Naive thymus-derived CD4-positive, alpha-beta T cell (primary cell): Measurements from ENCODE around the gene ID4. TPM values are rescaled to one million over a fixed set of nuclear protein-coding genes. Genes with fewer than 3 reads are reported as not detected.
"Not testable (repeated sequence)": the region's sequence is repeated elsewhere in the genome, so short reads cannot be mapped to it uniquely, and the experiment has no call there.

Experiments
- ATAC-seq: fragments of 150-1000 bp; cut with Tn5 transposase; 2 replicates; pipeline ENCODE4 v1.10.0; 2021; ENCODE audit warnings: mild to moderate bottlenecking, moderate library complexity
- CTCF ChIA-PET: fragments of 350-600 bp; sonication (Branson Sonifier 250); formaldehyde crosslinking; loops from one replicate; lab custom pipeline; 2021; ENCODE audit warnings: antibody characterized with exemption; lab: Charles Lee
- POLR2A ChIA-PET: fragments of 350-600 bp; sonication (Branson Sonifier 250); formaldehyde crosslinking; loops from one replicate; lab custom pipeline; 2021; ENCODE audit warnings: antibody characterized with exemption, inconsistent platforms; lab: Charles Lee
- DNase-seq, 9 donors: peaks; one replicate each; pipeline versions ENCODE4 v3.0.0 to v3.0.0-alpha.2; 2020 to 2022; ENCODE audit warnings: mixed read lengths in 1 of 9
- H3K27ac ChIP-seq: one replicate; pipeline ENCODE4 v1.7.0; 2013; ENCODE audit warnings: mild to moderate bottlenecking, low read depth, low read length, moderate library complexity
- H3K27me3 ChIP-seq, 2 donors: one replicate each; pipeline ENCODE4 v1.7.0; 2013; ENCODE audit warnings: low read length in 2 of 2, mild to moderate bottlenecking in 2 of 2, moderate library complexity in 2 of 2; ENCODE audit not compliant: control insufficient read depth in 2 of 2, insufficient read depth in 2 of 2
- H3K36me3 ChIP-seq, 3 experiments: 1 replicate in 2 of 3; 2 replicates in 1 of 3; pipeline ENCODE4 v1.7.0; 2013; ENCODE audit warnings: low read length in 3 of 3, mild to moderate bottlenecking in 3 of 3, moderate library complexity in 1 of 3; ENCODE audit not compliant: insufficient read depth in 3 of 3, control insufficient read depth in 2 of 3
- H3K4me1 ChIP-seq, 2 donors: one replicate each; pipeline ENCODE4 v1.7.0; 2013; ENCODE audit warnings: low read length in 2 of 2, mild to moderate bottlenecking in 2 of 2, moderate library complexity in 1 of 2; ENCODE audit not compliant: control insufficient read depth in 2 of 2, insufficient read depth in 2 of 2
- H3K4me3 ChIP-seq: 2 replicates; pipeline ENCODE4 v1.7.0; 2013; ENCODE audit warnings: mild to moderate bottlenecking, low read length
- H3K9me3 ChIP-seq, 3 experiments: 1 replicate in 2 of 3; 2 replicates in 1 of 3; pipeline ENCODE4 v1.7.0; 2013; ENCODE audit warnings: low read length in 3 of 3; ENCODE audit not compliant: control insufficient read depth in 2 of 3
- H3K27ac Mint-ChIP-seq, 9 donors: one replicate each; pipeline ENCODE4 v1.8.0; 2020 to 2022; ENCODE audit warnings: mixed read lengths in 9 of 9, mild to moderate bottlenecking in 8 of 9, moderate library complexity in 5 of 9, inconsistent platforms in 2 of 9
- H3K27me3 Mint-ChIP-seq, 5 donors: one replicate each; pipeline ENCODE4 v1.8.0; 2021 to 2022; ENCODE audit warnings: mixed read lengths in 5 of 5, mild to moderate bottlenecking in 1 of 5
- H3K36me3 Mint-ChIP-seq, 5 donors: one replicate each; pipeline ENCODE4 v1.8.0; 2020 to 2022; ENCODE audit warnings: mixed read lengths in 5 of 5, mild to moderate bottlenecking in 3 of 5, inconsistent platforms in 1 of 5
- H3K4me1 Mint-ChIP-seq, 7 donors: one replicate each; pipeline ENCODE4 v1.8.0; 2020 to 2022; ENCODE audit warnings: mixed read lengths in 7 of 7, mild to moderate bottlenecking in 3 of 7, inconsistent platforms in 1 of 7
- H3K4me3 Mint-ChIP-seq, 10 donors: one replicate each; pipeline ENCODE4 v1.8.0; 2020 to 2022; ENCODE audit warnings: mild to moderate bottlenecking in 10 of 10, mixed read lengths in 10 of 10, moderate library complexity in 6 of 10, inconsistent platforms in 2 of 10
- H3K9me3 Mint-ChIP-seq, 11 donors: one replicate each; pipeline ENCODE4 v1.8.0; 2020 to 2022; ENCODE audit warnings: mixed read lengths in 11 of 11, mild to moderate bottlenecking in 4 of 11, inconsistent platforms in 1 of 11, moderate library complexity in 1 of 11
- intact Hi-C, 2 donors: fragments of 100-400 bp; cut with micrococcal nuclease; formaldehyde crosslinking; loops; one replicate each; pipeline ENCODE4 v1.15.1; 2023
- polyA plus RNA-seq, 2 donors: library from polyadenylated mRNA; unstranded; fragments of 300-500 nt; fragmentation: Illumina TruSeq; gene quantifications; one replicate each; pipeline ENCODE4 v1.2.3, GENCODE V29; 2021
- total RNA-seq, 6 experiments: library from RNA in 5 of 6; stranded (reverse) in 5 of 6; gene quantifications; 1 replicate in 5 of 6; 2 replicates in 1 of 6; pipeline ENCODE4 v1.2.3 and lab custom pipeline; 2021 to 2026

Gene ID4
- total and polyA plus RNA-seq, 7 experiments from 2014 or later, result not detected

DNA sequence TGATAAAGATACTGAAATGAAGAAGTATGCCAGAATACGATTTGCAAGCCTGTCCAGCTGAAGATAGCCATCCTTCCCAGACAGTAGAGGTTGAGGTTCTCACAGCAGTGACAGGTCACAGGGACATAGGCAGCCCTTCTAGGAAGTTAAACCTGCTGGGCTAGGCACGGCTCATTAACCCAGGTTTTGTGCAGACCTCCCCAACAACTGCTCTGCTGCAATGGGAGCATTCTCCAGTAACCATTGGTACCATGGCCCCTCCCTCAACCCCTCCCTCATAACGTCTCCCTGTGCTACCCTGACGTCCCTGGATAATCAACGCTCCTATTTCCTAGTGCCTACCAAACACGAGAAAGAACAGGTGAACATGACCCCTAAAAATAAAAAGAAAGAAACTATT, 15.8 kb downstream of the ID4 start:
- no peaks in the 10 kb centered on the region for H3K9me3 ChIP-seq
- POLR2A ChIA-PET, result no interaction called here
- H3K4me3 Mint-ChIP-seq, result no peak overlapping the region
- intact Hi-C loops, result no loop called here
- peaks cover 0 to 6% (median 0%) of the 10 kb centered on the region in 11 donors for H3K9me3 Mint-ChIP-seq
- peaks cover 0 to 19% (median 3%) of the 10 kb centered on the region in 5 donors for H3K27me3 Mint-ChIP-seq
- no peaks in the 10 kb centered on the region for H3K4me1 ChIP-seq
- ATAC-seq (no peak), DNase-seq (no peak)
- H3K36me3 Mint-ChIP-seq, result no peaks in the 10 kb centered on the region
- H3K27ac Mint-ChIP-seq, result no peak overlapping the region
- H3K27ac ChIP-seq, result no peak overlapping the region
- H3K27me3 ChIP-seq, result no peaks in the 10 kb centered on the region
- H3K4me3 ChIP-seq, result no peak overlapping the region
- CTCF ChIA-PET, result no interaction called here
- no peaks in the 10 kb centered on the region for H3K36me3 ChIP-seq
- no peaks in the 10 kb centered on the region for H3K4me1 Mint-ChIP-seq

DNA sequence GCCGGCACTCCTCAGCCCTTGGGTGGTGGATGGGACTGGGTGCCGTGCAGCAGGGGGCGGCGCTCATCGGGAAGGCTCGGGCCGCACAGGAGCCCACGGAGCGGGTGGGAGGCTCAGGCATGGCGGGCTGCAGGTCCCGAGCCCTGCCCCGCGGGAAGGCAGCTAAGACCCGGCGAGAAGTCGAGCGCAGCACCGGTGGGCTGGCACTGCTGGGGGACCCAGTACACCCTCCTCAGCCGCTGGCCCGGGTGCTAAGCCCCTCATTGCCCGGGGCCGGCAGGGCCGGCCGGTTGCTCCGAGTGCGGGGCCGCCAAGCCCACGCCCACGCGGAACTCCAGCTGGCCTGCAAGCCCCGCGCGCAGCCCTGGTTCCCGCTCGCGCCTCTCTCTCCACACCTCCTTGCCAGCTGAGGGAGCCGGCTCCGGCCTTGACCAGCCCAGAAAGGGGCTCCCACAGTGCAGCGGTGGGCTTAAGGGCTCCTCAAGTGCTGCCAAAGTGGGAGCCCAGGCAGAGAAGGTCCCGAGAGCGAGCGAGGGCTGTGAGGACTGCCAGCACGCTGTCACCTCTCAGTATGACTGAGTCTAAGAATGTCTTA, 17.3 kb downstream of the ID4 start:
- H3K27ac ChIP-seq, ATAC-seq, POLR2A ChIA-PET, H3K4me1 Mint-ChIP-seq, DNase-seq, H3K4me3 Mint-ChIP-seq, H3K36me3 ChIP-seq, H3K9me3 Mint-ChIP-seq, intact Hi-C loops, H3K27ac Mint-ChIP-seq, H3K36me3 Mint-ChIP-seq, H3K4me1 ChIP-seq, CTCF ChIA-PET, H3K4me3 ChIP-seq, H3K9me3 ChIP-seq, H3K27me3 ChIP-seq: not testable (repeated sequence)
- peaks cover 0 to 13% (median 0%) of the 10 kb centered on the region in 5 donors for H3K27me3 Mint-ChIP-seq

DNA sequence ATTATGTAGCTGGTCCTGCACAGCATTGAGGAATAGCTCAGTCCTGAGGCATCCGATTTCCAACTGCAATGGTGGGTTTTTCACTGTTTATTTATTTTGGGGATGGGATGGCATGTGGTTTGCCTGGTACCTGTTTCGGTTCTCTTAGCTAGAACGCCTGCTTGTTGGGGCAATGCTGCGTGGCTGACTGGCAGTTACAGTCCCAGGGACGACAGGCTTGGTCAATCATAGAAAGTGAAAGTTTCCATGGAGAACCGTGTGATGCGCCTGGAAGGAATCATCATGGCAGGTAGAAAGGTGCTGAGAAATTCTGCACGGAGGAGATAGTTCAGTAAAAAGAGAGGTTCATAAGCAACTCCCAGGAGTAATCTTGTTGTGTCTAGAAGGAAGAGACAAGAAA, 18.4 kb downstream of the ID4 start:
- intact Hi-C loops, result no loop called here
- no peak for DNase-seq
- Mint-ChIP-seq H3K4me1 (no peaks in the 10 kb centered on the region), H3K36me3 (no peaks in the 10 kb centered on the region), H3K4me3 (no peak overlapping the region), H3K27me3 (peaks cover 0 to 15% (median 0%) of the 10 kb centered on the region in 5 donors), H3K27ac (no peak overlapping the region), H3K9me3 (peaks cover 0 to 6% (median 0%) of the 10 kb centered on the region in 11 donors)
- Histone ChIP-seq H3K27ac (no peak overlapping the region), H3K27me3 (no peaks in the 10 kb centered on the region), H3K4me1 (no peaks in the 10 kb centered on the region), H3K9me3 (no peaks in the 10 kb centered on the region), H3K36me3 (no peaks in the 10 kb centered on the region), H3K4me3 (no peak overlapping the region)
- ATAC-seq, result no peak
- ChIA-PET POLR2A (no interaction called here), CTCF (no interaction called here)

DNA sequence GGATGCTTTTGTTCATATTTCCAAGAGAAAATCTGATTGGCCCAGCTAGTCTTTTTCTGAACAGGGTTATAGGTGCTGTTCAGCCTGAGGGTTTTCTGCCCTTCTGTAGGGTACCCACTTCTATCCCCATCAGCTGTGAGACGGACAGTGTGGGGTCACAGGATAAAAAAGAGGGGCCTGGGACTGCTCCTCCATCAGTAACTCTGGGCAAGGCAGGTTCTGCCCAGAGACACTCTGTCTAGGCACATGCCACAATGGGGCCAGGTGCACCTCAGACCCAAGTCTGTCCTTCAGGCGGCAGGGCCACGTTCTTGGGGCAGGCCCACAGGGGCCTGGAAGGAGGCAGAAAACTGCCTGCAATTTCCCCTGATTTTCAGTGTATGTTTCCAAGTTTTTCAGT, 20.0 kb downstream of the ID4 start:
- intact Hi-C loops, result no loop called here
- ATAC-seq, result peak; percentile 16
- Histone ChIP-seq H3K36me3 (no peaks in the 10 kb centered on the region), H3K4me1 (no peaks in the 10 kb centered on the region), H3K27ac (no peak overlapping the region), H3K9me3 (no peaks in the 10 kb centered on the region), H3K27me3 (no peaks in the 10 kb centered on the region), H3K4me3 (no peak overlapping the region)
- CTCF ChIA-PET, result no interaction called here
- Mint-ChIP-seq H3K9me3 (peaks cover 0 to 6% (median 0%) of the 10 kb centered on the region in 11 donors), H3K27ac (no peak overlapping the region), H3K36me3 (no peaks in the 10 kb centered on the region), H3K27me3 (peaks cover 0 to 16% (median 0%) of the 10 kb centered on the region in 5 donors), H3K4me3 (no peak overlapping the region), H3K4me1 (no peaks in the 10 kb centered on the region)
- POLR2A ChIA-PET, result no interaction called here
- DNase-seq, result no peak

DNA sequence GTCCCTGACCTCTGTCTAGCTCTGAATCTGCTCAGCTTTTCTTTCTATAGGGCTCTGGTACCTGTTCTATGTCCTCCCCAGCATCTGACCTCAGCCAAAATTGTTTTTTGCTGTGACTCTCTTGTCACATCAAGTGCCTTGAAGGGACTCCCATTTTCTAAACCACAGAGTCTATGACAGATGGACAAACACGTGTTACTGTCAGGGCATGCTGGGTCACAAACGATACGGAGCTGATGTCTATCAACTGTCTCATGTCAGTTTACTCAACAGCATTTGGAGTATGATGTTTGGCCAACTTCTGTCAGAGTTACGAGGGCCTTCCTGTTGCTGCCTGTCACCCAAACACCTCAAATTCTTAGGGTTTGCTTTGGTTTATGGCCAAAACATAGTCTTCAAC, 20.5 kb downstream of the ID4 start:
- ChIA-PET POLR2A (no interaction called here), CTCF (no interaction called here)
- Mint-ChIP-seq H3K27ac (no peak overlapping the region), H3K27me3 (peaks cover 0 to 14% (median 0%) of the 10 kb centered on the region in 5 donors), H3K9me3 (peaks cover 0 to 6% (median 0%) of the 10 kb centered on the region in 11 donors), H3K4me1 (no peaks in the 10 kb centered on the region), H3K4me3 (no peak overlapping the region), H3K36me3 (no peaks in the 10 kb centered on the region)
- no peak overlapping the region for H3K27ac ChIP-seq
- DNase-seq (no peak), ATAC-seq (no peak)
- H3K9me3 ChIP-seq, result no peaks in the 10 kb centered on the region
- no peak overlapping the region for H3K4me3 ChIP-seq
- H3K36me3 ChIP-seq, result no peaks in the 10 kb centered on the region
- intact Hi-C loops, result no loop called here
- H3K4me1 ChIP-seq, result no peaks in the 10 kb centered on the region
- H3K27me3 ChIP-seq, result no peaks in the 10 kb centered on the region

DNA sequence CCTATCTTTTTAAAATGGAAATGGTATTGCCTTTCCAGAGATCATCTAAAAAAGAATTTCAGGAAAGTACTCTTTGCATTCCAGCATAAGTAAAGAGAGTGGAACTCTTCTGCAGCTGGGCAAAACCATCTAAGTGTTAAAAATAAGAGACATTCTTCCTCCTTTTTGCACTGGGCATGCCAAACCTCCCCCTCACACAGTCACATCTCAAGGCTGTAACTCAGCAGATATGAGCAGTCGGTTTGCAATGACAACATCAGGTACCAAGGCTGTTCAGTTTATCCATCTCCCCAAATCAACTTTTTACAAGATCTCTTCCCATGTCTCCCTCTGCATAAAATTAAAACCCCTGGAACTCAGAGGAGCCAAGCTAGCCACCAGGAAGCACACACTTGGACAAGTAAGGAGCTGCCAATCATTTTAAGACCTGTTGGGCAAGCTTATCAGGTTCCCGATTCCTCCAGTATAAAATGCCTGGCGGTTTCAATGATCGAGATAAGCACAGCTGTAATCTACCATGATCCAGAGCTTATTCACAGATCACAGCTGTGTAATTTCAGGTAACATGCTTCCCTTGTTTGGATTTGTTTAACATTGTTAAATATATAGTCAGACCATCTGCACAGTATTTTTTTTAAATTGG, 23.2 kb downstream of the ID4 start:
- no peak overlapping the region for H3K4me3 Mint-ChIP-seq
- no peak for DNase-seq
- Histone ChIP-seq H3K36me3 (no peaks in the 10 kb centered on the region), H3K27me3 (no peaks in the 10 kb centered on the region), H3K4me3 (no peak overlapping the region), H3K4me1 (no peaks in the 10 kb centered on the region), H3K9me3 (no peaks in the 10 kb centered on the region), H3K27ac (no peak overlapping the region)
- no peaks in the 10 kb centered on the region for H3K4me1 Mint-ChIP-seq
- ChIA-PET POLR2A (no interaction called here), CTCF (no interaction called here)
- peaks cover 0 to 9% (median 0%) of the 10 kb centered on the region in 5 donors for H3K27me3 Mint-ChIP-seq
- ATAC-seq, result no peak
- no peak overlapping the region for H3K27ac Mint-ChIP-seq
- H3K36me3 Mint-ChIP-seq, result no peaks in the 10 kb centered on the region
- intact Hi-C loops, result no loop called here
- no peaks in the 10 kb centered on the region for H3K9me3 Mint-ChIP-seq

DNA sequence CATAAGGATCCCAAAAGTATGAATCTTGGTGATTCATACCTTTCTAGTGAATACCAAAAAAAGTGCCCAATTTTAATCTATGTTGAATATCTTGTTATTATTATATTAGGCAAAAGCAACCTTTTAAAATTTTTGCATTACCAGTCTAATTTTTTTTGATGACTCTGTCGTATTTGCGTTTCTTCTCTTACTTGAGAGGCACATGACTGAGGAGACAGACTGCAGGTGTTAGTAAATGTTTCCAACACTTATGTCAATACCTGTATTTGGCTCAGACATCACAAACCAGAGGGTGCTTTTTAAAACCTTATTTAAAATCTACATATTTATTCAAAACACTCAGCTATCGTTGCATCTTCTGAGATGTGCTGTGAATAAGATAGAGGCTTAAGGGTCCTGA, 27.1 kb downstream of the ID4 start:
- H3K4me1 Mint-ChIP-seq, result no peaks in the 10 kb centered on the region
- no peaks in the 10 kb centered on the region for H3K36me3 Mint-ChIP-seq
- H3K27ac ChIP-seq, result no peak overlapping the region
- DNase-seq (no peak), ATAC-seq (no peak)
- H3K4me1 ChIP-seq, result no peaks in the 10 kb centered on the region
- no peaks in the 10 kb centered on the region for H3K9me3 ChIP-seq
- H3K27me3 Mint-ChIP-seq, result peaks cover 0 to 9% (median 0%) of the 10 kb centered on the region in 5 donors
- CTCF ChIA-PET, result no interaction called here
- H3K27ac Mint-ChIP-seq, result no peak overlapping the region
- H3K36me3 ChIP-seq, result no peaks in the 10 kb centered on the region
- no peaks in the 10 kb centered on the region for H3K27me3 ChIP-seq
- H3K9me3 Mint-ChIP-seq, result no peaks in the 10 kb centered on the region
- no peak overlapping the region for H3K4me3 ChIP-seq
- no peak overlapping the region for H3K4me3 Mint-ChIP-seq
- intact Hi-C loops, result no loop called here
- POLR2A ChIA-PET, result no interaction called here
